ENCODE data around the gene YAE1.

- no peak for TF ChIP-seq CTCF (IDR thresholded peaks at IDR 0.05)
- TF ChIP-seq POLR2A (IDR thresholded peaks at IDR 0.05) = no peak
- no peak for TF ChIP-seq POLR2AphosphoS5 (IDR thresholded peaks at IDR 0.05)
These were observed 15.8 kb upstream of the YAE1 start for GRCh38 chr7:39550411-39550810.

All from breast epithelium (tissue), 3 donors.